Panc1 (cell line): ENCODE data around the gene IL10RB. TPM values are rescaled to one million over a fixed set of nuclear protein-coding genes. Genes with fewer than 3 reads are reported as not detected.

Source experiments
- ATAC-seq: fragments of 200-7000 bp; cut with Tn5 transposase; 2 replicates; pipeline ENCODE4 v1.9.1; 2020; ENCODE audit warnings: mild to moderate bottlenecking, moderate library complexity
- BruUV-seq: library from RNA; stranded (reverse); fragments of 400-500 nt; replicated peaks from 2 replicates; lab custom pipeline; 2021; lab: Mats Ljungman, UMichigan
- CTCF ChIA-PET: fragments of 300-600 bp; sonication (Branson Sonifier 250); formaldehyde crosslinking; loops from one replicate; lab custom pipeline; 2022; ENCODE audit warnings: antibody characterized with exemption; lab: Charles Lee
- POLR2A ChIA-PET: fragments of 300-600 bp; sonication (Branson Sonifier 250); formaldehyde crosslinking; loops from one replicate; lab custom pipeline; 2022; ENCODE audit warnings: antibody characterized with exemption; lab: Charles Lee
- DNase-seq: peaks from one replicate; pipeline ENCODE4 v3.0.0-alpha.2; 2010; ENCODE audit warnings: low read depth, low spot score
- H3K27ac ChIP-seq: 2 replicates; pipeline ENCODE4 v1.5.1; 2011; ENCODE audit warnings: mild to moderate bottlenecking, low read length, inconsistent platforms
- H3K27me3 ChIP-seq: fragments of 200-500 bp; sonication (Bioruptor generic); 2 replicates; pipeline ENCODE4 v1.6.0; 2014; ENCODE audit warnings: low read length, inconsistent platforms; ENCODE audit not compliant: control insufficient read depth, insufficient read depth
- H3K36me3 ChIP-seq: fragments of 200-500 bp; sonication (Bioruptor generic); 2 replicates; pipeline ENCODE4 v1.5.1; 2014; ENCODE audit warnings: inconsistent platforms, mild to moderate bottlenecking, low read length, moderate library complexity; ENCODE audit not compliant: control insufficient read depth, insufficient read depth
- H3K4me1 ChIP-seq: 2 replicates; pipeline ENCODE4 v1.5.1; 2011; ENCODE audit warnings: inconsistent platforms, mild to moderate bottlenecking, low read length, moderate library complexity; ENCODE audit not compliant: control insufficient read depth, insufficient read depth
- H3K4me3 ChIP-seq, 2 experiments: 2 replicates each; pipeline ENCODE4 v1.5.1; 2011 to 2012; ENCODE audit warnings: low read depth in 2 of 2, low read length in 2 of 2, mild to moderate bottlenecking in 2 of 2, inconsistent platforms in 1 of 2, moderate library complexity in 1 of 2
- H3K9me3 ChIP-seq: fragments of 200-500 bp; sonication (Bioruptor generic); 2 replicates; pipeline ENCODE4 v1.5.1; 2014; ENCODE audit warnings: low read depth, mild to moderate bottlenecking, inconsistent platforms, low read length, moderate library complexity; ENCODE audit not compliant: control insufficient read depth, insufficient read depth
- CTCF ChIP-seq: fragments of 450-650 bp; IDR thresholded peaks from 2 replicates; pipeline ENCODE4 v1.5.1; 2017; ENCODE audit warnings: mild to moderate bottlenecking
- POLR2AphosphoS5 ChIP-seq: IDR thresholded peaks from 2 replicates; pipeline ENCODE4 v1.6.1; 2012; ENCODE audit warnings: mild to moderate bottlenecking, low read depth, low read length, moderate library complexity
- REST ChIP-seq, 2 experiments: IDR thresholded peaks; 2 replicates each; pipeline ENCODE4 v1.6.1; 2011 to 2012; ENCODE audit warnings: low read depth in 2 of 2, control low read depth in 1 of 2, low read length in 1 of 2, mild to moderate bottlenecking in 1 of 2, moderate library complexity in 1 of 2; ENCODE audit not compliant: insufficient read depth in 1 of 2
- SIN3A ChIP-seq: IDR thresholded peaks from 2 replicates; pipeline ENCODE4 v1.6.1; 2012; ENCODE audit warnings: low read depth, mild to moderate bottlenecking, low read length, moderate library complexity, borderline replicate concordance; ENCODE audit not compliant: insufficient read depth
- TCF7L2 ChIP-seq: IDR thresholded peaks from 2 replicates; pipeline ENCODE4 v1.6.1; 2011; ENCODE audit warnings: mild to moderate bottlenecking, low read depth, low read length, inconsistent platforms
- in situ Hi-C: cut with HindIII; loops from 2 replicates; pipeline ENCODE4 v1.10.0; 2016; ENCODE audit warnings: low sequenced_read_pairs, low pct_unique_long_range_greater_than_20kb
- intact Hi-C: fragments of 100-400 bp; cut with micrococcal nuclease; formaldehyde crosslinking; loops from one replicate; pipeline ENCODE4 v1.10.0; 2022; ENCODE audit not compliant: unreplicated experiment
- total RNA-seq: library from RNA; stranded (reverse); gene quantifications from one replicate; pipeline ENCODE4 v1.2.1, GENCODE V29; 2021; ENCODE audit not compliant: unreplicated experiment

IL10RB gene
- total RNA-seq, 1 experiment from 2014 or later: 17.7 TPM

GRCh38 chr21:33234635-33235520, 31.3 kb upstream of the IL10RB start:
- no peak for DNase-seq
- TF ChIP-seq SIN3A: no peak
- TF ChIP-seq TCF7L2: no peak
- TF ChIP-seq REST (IDR thresholded peaks at IDR 0.05; ENCODE audit: insufficient read depth in 1 of 2, low read depth in 2 of 2, low read length in 1 of 2): no peak
- TF ChIP-seq POLR2AphosphoS5: no peak
- no peak for TF ChIP-seq CTCF
- no peak for ATAC-seq
- Histone ChIP-seq H3K4me1 (0 out of 2 replicates have a peak, but pooled peaks cover 4% of the 10 kb centered on the region), H3K9me3 (no peaks in the 10 kb centered on the region), H3K27me3 (no peaks in the 10 kb centered on the region), H3K27ac (no peak overlapping the region), H3K36me3 (no peaks in the 10 kb centered on the region; the same call in 1 of the 2 replicates), H3K4me3 (no peak overlapping the region)
- intact Hi-C loops: no loop called here
- in situ Hi-C loops: no loop called here
- POLR2A ChIA-PET: no interaction called here
- no TSS peak for BruUV-seq
- CTCF ChIA-PET: no interaction called here

GRCh38 chr21:33236013-33236686, 30.0 kb upstream of the IL10RB start:
- ATAC-seq: no peak
- Histone ChIP-seq H3K36me3 (no peaks in the 10 kb centered on the region; the same call in 1 of the 2 replicates), H3K9me3 (no peaks in the 10 kb centered on the region), H3K27me3 (no peaks in the 10 kb centered on the region), H3K27ac (no peak overlapping the region), H3K4me1 (0 out of 2 replicates have a peak, but pooled peaks cover 4% of the 10 kb centered on the region), H3K4me3 (no peak overlapping the region)
- ChIA-PET POLR2A (no interaction called here), CTCF (no interaction called here)
- BruUV-seq: no TSS peak
- TF ChIP-seq REST (IDR thresholded peaks at IDR 0.05; ENCODE audit: insufficient read depth in 1 of 2, low read depth in 2 of 2, low read length in 1 of 2): no peak
- in situ Hi-C loops: no loop called here
- no peak for DNase-seq
- intact Hi-C loops: no loop called here
